ENCODE results near the gene NHP2. TPM values are rescaled to one million over a fixed set of nuclear protein-coding genes. Genes with fewer than 3 reads are reported as not detected.

The NHP2 gene
- total and polyA plus RNA-seq, 10 of the 15 experiments (the other 5 are each of a cell fraction or from before 2014, with no cell fraction given), result 39.2 to 513 (median 198) TPM

GRCh38 chr5:178123094-178123965, 30.4 kb downstream of the NHP2 start:
- CTCF ChIA-PET, result interaction anchor here (1.1 to 3.0 kb wide), 2 partner anchors 12 to 46 kb away, joined by 3 to 20 read pairs; no protein-coding TSS in a partner anchor
- no peak overlapping the region for H3K27ac ChIP-seq (ENCODE audit: control insufficient read depth, insufficient read depth)
- H3K9me3 ChIP-seq (replicated peaks; ENCODE audit: control insufficient read depth, insufficient read depth, low read length), result no peaks in the 10 kb centered on the region
- no peak overlapping the region for H3K9ac ChIP-seq (ENCODE audit: control insufficient read depth, insufficient read depth, low read length)
- RAD21 ChIA-PET (ENCODE audit: unreplicated experiment), result interaction anchor here (0.6 to 1.0 kb wide), 2 partner anchors 30 to 35 kb away, joined by 3 read pairs; partner anchors contain the start of gene NHP2
- H4K20me1 ChIP-seq (ENCODE audit: control insufficient read depth, insufficient read depth), result no peaks in the 10 kb centered on the region
- peaks cover 9% of the 10 kb centered on the region for H3K79me2 ChIP-seq (ENCODE audit: control insufficient read depth, insufficient read depth, low read length)
- H3K27me3 ChIP-seq (replicated peaks in 1 of 2; ENCODE audit: control insufficient read depth in 2 of 2, insufficient read depth in 2 of 2, low read length in 1 of 2), result no peaks in the 10 kb centered on the region
- FAIRE-seq, result no peak
- POLR2A ChIA-PET, result no interaction called here
- peaks cover 15% of the 10 kb centered on the region for H3K4me1 ChIP-seq (ENCODE audit: control insufficient read depth, insufficient read depth, low read length)
- ATAC-seq, result no peak
- intact Hi-C loops (cut with micrococcal nuclease; ENCODE audit: unreplicated experiment) (no loop called here), in situ Hi-C loops (cut with MboI) (loop anchor here (10.0 kb wide), 1 partner anchor 1691 kb away; no protein-coding TSS in a partner anchor)
- H3K36me3 ChIP-seq (ENCODE audit: control insufficient read depth in 2 of 2, insufficient read depth in 2 of 2, low read length in 1 of 2), result peaks cover 3 to 19% of the 10 kb centered on the region in 2 experiments; a peak in 3 of 4 replicates
- H3K4me2 ChIP-seq (ENCODE audit: control insufficient read depth, insufficient read depth), result no peak overlapping the region
- no TSS peak for BruUV-seq (replicated peaks)
- no peak overlapping the region for H3K4me3 ChIP-seq
- 87% methylated on average over 13 of the region's 13 CpGs for WGBS (ENCODE audit: insufficient coverage, insufficient replicate concordance, low lambda C conversion rate, missing lambda C conversion rate)
- SMC1A ChIA-PET (ENCODE audit: uncharacterized antibody, unreplicated experiment), result interaction anchor here (0.7 to 1.5 kb wide), 3 partner anchors 28 to 47 kb away, joined by 3 to 4 read pairs (median 4); partner anchors contain the start of gene NHP2
- no peak overlapping the region for H2AFZ ChIP-seq (ENCODE audit: control insufficient read depth, low read depth, low read length)
- no peak for TF ChIP-seq HSF1 (IDR thresholded peaks at IDR 0.05; ENCODE audit: low read depth, low read length)
- TF ChIP-seq RB1 (IDR thresholded peaks at IDR 0.05; ENCODE audit: borderline replicate concordance), result no peak
- TF ChIP-seq FOS (IDR thresholded peaks at IDR 0.05; ENCODE audit: borderline replicate concordance, extremely low read depth, insufficient read length), result no peak
- TF ChIP-seq KLF5 (IDR thresholded peaks at IDR 0.05; ENCODE audit: partially characterized antibody), result no peak
- TF ChIP-seq RELB (IDR thresholded peaks at IDR 0.05; ENCODE audit: low read depth), result no peak
- no peak for TF ChIP-seq YY1 (IDR thresholded peaks at IDR 0.05; ENCODE audit: low read depth, low read length)
- TF ChIP-seq IKZF1 (conservative IDR thresholded peaks at IDR 0.05), result no peak
- TF ChIP-seq IRF3 (IDR thresholded peaks at IDR 0.05), result no peak
- TF ChIP-seq ATF3 (IDR thresholded peaks at IDR 0.05; ENCODE audit: borderline replicate concordance, extremely low read depth, low read depth, low read length), result no peak
- TF ChIP-seq CBX3 (IDR thresholded peaks at IDR 0.05; ENCODE audit: borderline replicate concordance, low read depth), result no peak
- no peak for TF ChIP-seq TBL1XR1 (IDR thresholded peaks at IDR 0.05; ENCODE audit: low read depth, low read length)
- TF ChIP-seq SMARCA5 (IDR thresholded peaks at IDR 0.05), result no peak
- TF ChIP-seq SIN3A (IDR thresholded peaks at IDR 0.05; ENCODE audit: low read depth, low read length), result no peak
- TF ChIP-seq SUPT20H (IDR thresholded peaks at IDR 0.05; ENCODE audit: borderline replicate concordance, control insufficient read depth, low read depth, low read length), result no peak
- TF ChIP-seq NFYA (IDR thresholded peaks at IDR 0.05; ENCODE audit: borderline replicate concordance, low read depth, low read length), result no peak
- no peak for TF ChIP-seq RFX5 (IDR thresholded peaks at IDR 0.05; ENCODE audit: low read depth, low read length)
- no peak for TF ChIP-seq RUNX3 (IDR thresholded peaks at IDR 0.05; ENCODE audit: low read length)
- no peak for TF ChIP-seq ZSCAN29 (IDR thresholded peaks at IDR 0.05)
- no peak for TF ChIP-seq RELA (IDR thresholded peaks at IDR 0.05; ENCODE audit: borderline replicate concordance, partially characterized antibody)
- DNase-seq (ENCODE audit: low read depth, low spot score), result no peak
